SK-N-MC (cell line): ENCODE measurements around the gene NEAT1.

Experiments used
- DNase-seq: peaks from one replicate; pipeline ENCODE4 v3.0.0-alpha.2; 2011; ENCODE audit warnings: low read depth, low spot score
- H3K27ac ChIP-seq: fragments of 200-600 bp; sonication (generic); 2 replicates; pipeline ENCODE4 v1.5.1; 2016; ENCODE audit warnings: mixed run types
- H3K36me3 ChIP-seq: fragments of 200-600 bp; sonication (generic); 2 replicates; pipeline ENCODE4 v1.6.1; 2017; ENCODE audit warnings: antibody characterized with exemption, low read length, mixed read lengths; ENCODE audit not compliant: insufficient read depth
- H3K4me3 ChIP-seq: fragments of 200-600 bp; sonication (generic); 2 replicates; pipeline ENCODE4 v1.5.1; 2016
- H3K9ac ChIP-seq: fragments of 200-600 bp; sonication (generic); 2 replicates; pipeline ENCODE4 v1.8.0; 2017; ENCODE audit warnings: mixed run types, mixed read lengths; ENCODE audit not compliant: insufficient read length
- H3K9me3 ChIP-seq: fragments of 200-600 bp; sonication (generic); 2 replicates; pipeline ENCODE4 v1.6.1; 2017; ENCODE audit warnings: low read depth, mild to moderate bottlenecking, antibody characterized with exemption, low read length, moderate library complexity, mixed read lengths
- EZH2 ChIP-seq: fragments of 200-600 bp; sonication (generic); IDR thresholded peaks from one replicate; pipeline ENCODE4 v1.6.1; 2017; ENCODE audit warnings: antibody characterized with exemption
- FOXP2 ChIP-seq: optimal IDR thresholded peaks from 2 replicates; pipeline ENCODE3; 2011; ENCODE audit warnings: mild to moderate bottlenecking, moderate library complexity; ENCODE audit not compliant: insufficient read depth; ENCODE audit errors: extremely low read length, control extremely low read depth
- POLR2AphosphoS5 ChIP-seq: IDR thresholded peaks from 2 replicates; pipeline ENCODE4 v1.6.1; 2012; ENCODE audit warnings: mild to moderate bottlenecking, low read depth, low read length, borderline replicate concordance

The NEAT1 gene

DNA sequence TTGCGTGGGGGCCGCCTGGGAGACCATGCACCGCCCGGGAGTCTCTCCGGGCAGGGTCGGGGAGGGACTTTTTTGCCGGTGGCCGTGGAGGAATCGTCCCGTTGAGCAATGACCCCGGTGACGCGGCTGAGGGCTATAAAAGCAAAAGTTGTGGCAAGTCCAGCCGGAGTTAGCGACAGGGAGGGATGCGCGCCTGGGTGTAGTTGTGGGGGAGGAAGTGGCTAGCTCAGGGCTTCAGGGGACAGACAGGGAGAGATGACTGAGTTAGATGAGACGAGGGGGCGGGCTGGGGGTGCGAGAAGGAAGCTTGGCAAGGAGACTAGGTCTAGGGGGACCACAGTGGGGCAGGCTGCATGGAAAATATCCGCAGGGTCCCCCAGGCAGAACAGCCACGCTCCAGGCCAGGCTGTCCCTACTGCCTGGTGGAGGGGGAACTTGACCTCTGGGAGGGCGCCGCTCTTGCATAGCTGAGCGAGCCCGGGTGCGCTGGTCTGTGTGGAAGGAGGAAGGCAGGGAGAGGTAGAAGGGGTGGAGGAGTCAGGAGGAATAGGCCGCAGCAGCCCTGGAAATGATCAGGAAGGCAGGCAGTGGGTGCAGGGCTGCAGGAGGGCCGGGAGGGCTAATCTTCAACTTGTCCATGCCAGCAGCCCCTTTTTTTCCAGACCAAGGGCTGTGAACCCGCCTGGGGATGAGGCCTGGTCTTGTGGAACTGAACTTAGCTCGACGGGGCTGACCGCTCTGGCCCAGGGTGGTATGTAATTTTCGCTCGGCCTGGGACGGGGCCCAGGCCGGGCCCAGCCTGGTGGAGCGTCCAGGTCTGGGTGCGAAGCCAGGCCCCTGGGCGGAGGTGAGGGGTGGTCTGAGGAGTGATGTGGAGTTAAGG lies at the start of gene NEAT1:
TSS of gene NEAT1 (plus strand) at position 166 of the 883 bp plus-strand sequence.
- Histone ChIP-seq H3K27ac (peak within 1 kb of the TSS; percentile 99), H3K9ac (peak within 1 kb of the TSS; percentile 81), H3K9me3 (no peaks in the 10 kb centered on the region), H3K4me3 (peak within 1 kb of the TSS; percentile 66), H3K36me3 (no peaks in the 10 kb centered on the region)
- no peak for DNase-seq
- TF ChIP-seq EZH2 (no peak), FOXP2 (no peak), POLR2AphosphoS5 (no peak; the same call in 1 of the 2 replicates)

DNA sequence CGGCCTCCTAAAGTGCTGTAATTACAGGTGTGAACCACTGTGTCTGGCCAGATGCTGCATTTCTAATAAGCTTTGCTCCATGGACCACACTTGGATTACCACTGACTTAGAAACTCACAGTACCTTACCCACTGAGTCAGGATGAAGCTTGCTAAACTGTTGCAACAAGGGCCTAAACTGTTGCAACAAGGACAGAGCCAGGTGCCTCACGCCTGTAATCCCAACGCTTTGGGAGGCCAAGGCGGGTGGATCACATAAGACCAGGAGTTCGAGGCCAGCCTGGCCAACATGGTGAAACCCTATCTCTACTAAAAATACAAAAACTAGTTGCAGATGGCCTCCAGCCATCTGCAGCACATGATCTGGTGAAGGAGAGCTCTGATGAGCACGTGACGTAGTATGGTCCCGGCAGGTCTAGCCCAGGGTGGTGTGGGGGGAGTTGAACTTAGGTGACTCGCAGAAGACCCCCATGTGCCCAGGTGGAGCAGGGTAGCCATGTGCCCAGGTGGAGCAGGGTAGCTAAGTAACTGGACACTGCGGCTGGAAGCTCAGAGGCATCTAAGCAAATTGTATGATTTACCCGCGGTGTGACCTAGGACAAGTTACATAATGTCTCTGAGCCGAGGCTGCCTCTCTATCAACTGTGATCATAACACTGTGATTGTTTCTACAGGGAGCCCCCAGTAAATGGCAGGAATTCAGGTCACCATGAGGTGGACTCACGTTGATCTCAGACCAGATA lies 48.6 kb upstream of the NEAT1 start:
- H3K4me3 ChIP-seq, result no peak overlapping the region
- H3K27ac ChIP-seq, result no peak overlapping the region
- no peak overlapping the region for H3K9ac ChIP-seq
- H3K36me3 ChIP-seq, result no peaks in the 10 kb centered on the region
- DNase-seq, result no peak
- TF ChIP-seq FOXP2, result no peak
- TF ChIP-seq EZH2, result no peak
- no peak for TF ChIP-seq POLR2AphosphoS5
- H3K9me3 ChIP-seq, result no peaks in the 10 kb centered on the region

DNA sequence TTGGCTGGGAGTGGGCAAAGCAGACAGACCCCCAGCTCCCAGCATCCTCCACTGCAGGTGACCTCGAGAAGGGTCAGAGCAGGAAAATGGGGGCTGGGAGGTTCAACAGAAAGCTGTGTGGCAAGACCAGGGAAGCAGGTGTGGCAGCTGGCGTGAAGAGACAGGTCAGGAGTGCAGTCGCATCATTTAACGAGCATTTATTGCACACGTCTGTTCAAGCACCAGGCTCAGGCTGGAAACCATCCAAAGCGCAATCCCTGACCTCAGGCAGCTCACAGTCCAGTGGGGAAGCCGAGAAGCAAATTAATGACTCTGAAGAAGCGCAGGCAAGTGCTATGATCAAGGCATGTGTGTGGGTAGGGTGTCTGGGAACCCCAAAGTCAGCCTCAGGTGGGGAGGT lies 47.6 kb upstream of the NEAT1 start:
- TF ChIP-seq FOXP2 (no peak), EZH2 (no peak), POLR2AphosphoS5 (no peak)
- no peak overlapping the region for H3K4me3 ChIP-seq
- DNase-seq, result no peak
- H3K27ac ChIP-seq, result no peak overlapping the region
- H3K36me3 ChIP-seq, result no peaks in the 10 kb centered on the region
- no peaks in the 10 kb centered on the region for H3K9me3 ChIP-seq
- H3K9ac ChIP-seq, result no peak overlapping the region

DNA sequence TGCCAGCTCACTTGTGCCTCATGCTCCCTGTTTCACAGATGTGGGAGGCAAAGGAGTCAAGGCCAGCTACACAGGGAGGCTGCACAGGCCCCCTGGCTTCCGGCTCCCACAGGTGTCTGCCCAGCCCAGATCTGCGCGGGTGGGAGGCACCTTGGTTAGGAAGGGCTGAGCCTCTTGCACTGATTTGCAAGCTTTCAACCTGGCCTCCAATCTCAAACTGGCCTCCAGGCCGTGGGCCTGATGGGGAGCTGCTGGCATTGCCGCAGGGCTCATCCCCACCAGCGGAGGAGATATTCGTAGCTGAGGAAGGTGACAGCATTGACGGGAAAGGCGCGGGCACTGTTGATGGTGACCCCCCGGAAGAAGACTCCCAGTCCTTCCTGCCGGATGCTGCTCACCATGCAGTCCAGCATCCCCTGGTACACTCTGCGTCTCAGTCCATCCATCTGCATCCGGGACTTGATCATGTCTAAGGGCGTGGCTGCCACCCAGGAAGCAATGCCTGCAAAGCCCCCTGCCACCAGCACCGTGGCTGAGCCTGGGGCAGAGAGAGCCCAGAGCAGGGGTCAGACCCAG lies 46.4 kb upstream of the NEAT1 start:
- TF ChIP-seq EZH2 (no peak), POLR2AphosphoS5 (no peak), FOXP2 (no peak)
- Histone ChIP-seq H3K4me3 (no peak overlapping the region), H3K9me3 (no peaks in the 10 kb centered on the region), H3K27ac (no peak overlapping the region), H3K36me3 (no peaks in the 10 kb centered on the region), H3K9ac (no peak overlapping the region)
- DNase-seq, result no peak

DNA sequence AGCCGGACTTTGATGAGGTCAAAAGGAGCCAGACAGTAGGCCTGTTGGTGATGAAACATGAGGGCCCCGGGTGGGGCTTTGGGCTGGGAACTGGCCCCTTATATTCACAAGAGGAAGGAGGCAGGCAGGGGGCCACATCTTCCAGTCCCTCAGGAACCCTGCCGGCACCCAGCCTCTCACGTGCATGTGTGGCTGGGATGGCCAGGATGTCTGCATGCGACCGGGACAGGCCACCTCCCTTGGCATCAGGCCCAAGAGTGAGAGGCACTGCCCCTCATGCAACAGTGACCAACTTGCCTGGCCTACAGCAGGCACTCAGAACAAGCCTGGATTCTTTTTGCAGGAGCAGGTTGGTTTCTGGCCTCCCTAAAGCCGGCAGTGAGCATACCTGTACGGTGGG lies 45.6 kb upstream of the NEAT1 start:
- Histone ChIP-seq H3K9ac (no peak overlapping the region), H3K36me3 (no peaks in the 10 kb centered on the region), H3K27ac (no peak overlapping the region), H3K9me3 (no peaks in the 10 kb centered on the region), H3K4me3 (no peak overlapping the region)
- no peak for TF ChIP-seq EZH2
- no peak for TF ChIP-seq FOXP2
- no peak for TF ChIP-seq POLR2AphosphoS5
- DNase-seq, result no peak

DNA sequence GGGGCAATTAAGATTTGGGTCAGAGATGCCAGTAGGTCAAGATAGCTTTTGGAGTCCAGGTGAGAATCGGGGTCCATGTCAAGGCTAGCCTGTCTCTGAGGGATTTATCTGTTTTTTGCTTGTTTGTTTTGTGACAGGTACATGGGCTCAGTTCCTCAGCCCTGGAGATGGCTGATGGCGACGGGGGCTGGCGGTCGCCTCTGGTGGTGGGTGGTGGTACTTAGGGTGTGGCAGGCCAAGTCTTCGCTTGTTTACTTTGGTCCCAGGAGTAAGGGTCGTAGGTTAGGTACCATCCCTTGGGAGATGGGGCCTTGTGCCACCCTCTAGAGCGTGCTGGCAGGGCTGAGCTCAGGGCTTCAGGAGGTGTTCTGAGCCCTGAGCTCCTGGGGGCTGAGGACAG lies 44.8 kb upstream of the NEAT1 start:
- Histone ChIP-seq H3K36me3 (no peaks in the 10 kb centered on the region), H3K9ac (no peak overlapping the region)
- no peak for TF ChIP-seq FOXP2
- no peak for TF ChIP-seq EZH2
- TF ChIP-seq POLR2AphosphoS5, result no peak

DNA sequence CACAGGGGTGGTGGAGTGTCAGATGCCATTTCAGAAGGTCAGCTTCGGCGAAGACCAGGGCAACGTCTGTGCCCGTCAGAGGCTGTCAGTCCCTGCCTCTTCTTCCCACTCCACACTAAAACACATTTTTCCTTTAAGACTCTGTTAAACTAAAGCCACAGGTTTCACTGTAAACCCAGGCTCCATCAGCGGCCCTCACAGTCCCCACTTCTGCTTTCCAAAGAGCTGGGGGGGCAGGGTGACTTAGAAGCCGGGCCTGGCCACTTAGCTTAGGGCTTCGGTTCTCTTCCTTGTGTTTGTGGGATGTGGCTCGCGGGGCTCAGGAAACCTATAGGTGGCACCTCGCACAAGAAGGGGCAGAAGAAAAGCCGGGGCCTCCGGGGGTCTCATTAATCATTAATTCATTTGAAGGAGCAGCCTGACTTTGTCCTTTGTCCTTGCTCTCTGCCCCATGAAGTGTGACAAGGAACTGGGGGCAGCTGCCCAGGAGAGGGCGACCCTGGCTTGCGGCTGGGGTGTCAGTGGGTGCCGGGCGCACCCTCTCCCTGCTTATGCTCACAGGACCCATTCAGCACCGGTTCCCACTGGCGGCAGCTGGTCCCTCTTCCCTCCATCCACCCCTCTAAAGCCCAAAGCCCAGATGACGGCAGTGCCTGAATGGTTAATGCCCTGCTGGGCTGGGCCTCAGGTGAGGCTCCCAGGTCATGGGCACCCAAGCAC lies 44.2 kb upstream of the NEAT1 start:
- no peak overlapping the region for H3K27ac ChIP-seq
- DNase-seq, result no peak
- no peaks in the 10 kb centered on the region for H3K9me3 ChIP-seq
- H3K9ac ChIP-seq, result no peak overlapping the region
- no peak overlapping the region for H3K4me3 ChIP-seq
- H3K36me3 ChIP-seq, result no peaks in the 10 kb centered on the region
- no peak for TF ChIP-seq FOXP2
- no peak for TF ChIP-seq POLR2AphosphoS5

More for the DNA sequence above, 44.8 kb upstream of the NEAT1 start:
- H3K9me3 ChIP-seq, result no peaks in the 10 kb centered on the region
- DNase-seq, result no peak
- H3K4me3 ChIP-seq, result no peak overlapping the region
- no peak overlapping the region for H3K27ac ChIP-seq

DNA sequence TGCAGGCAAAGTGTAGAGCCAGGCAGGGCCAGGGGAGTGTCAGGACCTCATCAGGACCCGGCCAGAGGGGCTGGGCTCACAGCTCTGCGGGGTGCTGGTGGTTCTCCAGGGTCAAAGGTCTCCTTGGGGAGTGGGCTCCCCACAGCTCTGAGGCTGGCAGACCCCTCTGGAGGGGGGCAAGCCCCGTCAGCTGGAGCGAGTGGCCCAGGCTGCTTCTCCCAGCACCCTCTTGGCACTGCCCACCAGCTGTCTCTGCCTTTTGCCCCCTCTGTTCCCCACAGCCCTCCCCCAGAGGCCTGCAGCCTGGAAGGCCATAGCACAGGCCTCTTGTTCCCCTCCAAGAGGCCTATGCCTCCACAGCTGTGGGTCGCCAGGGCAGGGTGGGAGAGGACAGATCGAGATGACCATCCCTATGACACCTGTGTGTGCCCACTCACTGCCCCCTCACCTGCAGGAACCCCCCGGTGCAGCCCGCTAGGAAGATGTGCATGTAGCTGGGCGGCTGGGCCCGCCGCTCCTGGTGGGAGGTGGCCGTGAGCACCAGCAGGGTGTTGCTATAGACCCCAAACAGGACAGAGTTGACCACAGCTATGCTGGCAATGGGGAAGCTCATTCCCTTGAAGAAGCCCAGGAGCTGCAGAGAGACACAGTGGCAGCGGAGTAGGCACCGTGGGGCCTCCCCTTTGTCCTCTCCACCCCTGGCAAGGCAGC lies 43.5 kb upstream of the NEAT1 start:
- Histone ChIP-seq H3K9me3 (no peaks in the 10 kb centered on the region), H3K27ac (no peak overlapping the region), H3K9ac (no peak overlapping the region), H3K4me3 (no peak overlapping the region), H3K36me3 (no peaks in the 10 kb centered on the region)
- TF ChIP-seq EZH2 (no peak), POLR2AphosphoS5 (no peak)
- DNase-seq, result no peak
